ENCODE results near the gene PTCHD4.
"Not testable (repeated sequence)": the region's sequence is repeated elsewhere in the genome, so short reads cannot be mapped to it uniquely, and the experiment has no call there.

PTCHD4 gene

GRCh38 chr6:48111575-48111974 is 578 bp upstream of the PTCHD4 start:
- no peak for DNase-seq (ENCODE audit: low read depth)
- no peak for TF ChIP-seq CTCF (conservative IDR thresholded peaks at IDR 0.05; ENCODE audit: low read length)
- H3K4me3 ChIP-seq (ENCODE audit: low read length) = no peak overlapping the region

GRCh38 chr6:48110436-48111142 is 408 bp downstream of the PTCHD4 start:
- DNase-seq (ENCODE audit: low read depth) = no peak
- H3K4me3 ChIP-seq (ENCODE audit: low read length) = peak overlapping the region; percentile 39
- TF ChIP-seq CTCF (conservative IDR thresholded peaks at IDR 0.05; ENCODE audit: low read length) = no peak

- H3K4me3 ChIP-seq (ENCODE audit: low read length) = peak overlapping the region; percentile 13
- no peak for DNase-seq (ENCODE audit: low read depth)
- no peak for TF ChIP-seq CTCF (conservative IDR thresholded peaks at IDR 0.05; ENCODE audit: low read length)
Measured at GRCh38 chr6:48109944-48110343, 1.1 kb downstream of the PTCHD4 start.

- not testable (repeated sequence) for H3K4me3 ChIP-seq (ENCODE audit: low read length); DNase-seq (ENCODE audit: low read depth)
Measured at GRCh38 chr6:48102476-48103195, 8.4 kb downstream of the PTCHD4 start.

GRCh38 chr6:48101290-48101689 is 9.7 kb downstream of the PTCHD4 start:
- H3K4me3 ChIP-seq (ENCODE audit: low read length) = no peak overlapping the region
- no peak for TF ChIP-seq CTCF (conservative IDR thresholded peaks at IDR 0.05; ENCODE audit: low read length)
- no peak for DNase-seq (ENCODE audit: low read depth)

- H3K4me3 ChIP-seq (ENCODE audit: low read length) = no peak overlapping the region
- no peak for DNase-seq (ENCODE audit: low read depth)
- TF ChIP-seq CTCF (conservative IDR thresholded peaks at IDR 0.05; ENCODE audit: low read length) = no peak
Measured at GRCh38 chr6:48100588-48100895, 10.5 kb downstream of the PTCHD4 start.

- TF ChIP-seq CTCF (conservative IDR thresholded peaks at IDR 0.05; ENCODE audit: low read length) = no peak
- no peak overlapping the region for H3K4me3 ChIP-seq (ENCODE audit: low read length)
- no peak for DNase-seq (ENCODE audit: low read depth)
Measured at GRCh38 chr6:48099713-48100587, 11.0 kb downstream of the PTCHD4 start.
